ENCODE data around the gene ARHGEF38. TPM values are rescaled to one million over a fixed set of nuclear protein-coding genes. Genes with fewer than 3 reads are reported as not detected.
A peak's percentile ranks its signal among the peaks of the same experiment; 100 is the strongest.

Gene ARHGEF38, protein sequence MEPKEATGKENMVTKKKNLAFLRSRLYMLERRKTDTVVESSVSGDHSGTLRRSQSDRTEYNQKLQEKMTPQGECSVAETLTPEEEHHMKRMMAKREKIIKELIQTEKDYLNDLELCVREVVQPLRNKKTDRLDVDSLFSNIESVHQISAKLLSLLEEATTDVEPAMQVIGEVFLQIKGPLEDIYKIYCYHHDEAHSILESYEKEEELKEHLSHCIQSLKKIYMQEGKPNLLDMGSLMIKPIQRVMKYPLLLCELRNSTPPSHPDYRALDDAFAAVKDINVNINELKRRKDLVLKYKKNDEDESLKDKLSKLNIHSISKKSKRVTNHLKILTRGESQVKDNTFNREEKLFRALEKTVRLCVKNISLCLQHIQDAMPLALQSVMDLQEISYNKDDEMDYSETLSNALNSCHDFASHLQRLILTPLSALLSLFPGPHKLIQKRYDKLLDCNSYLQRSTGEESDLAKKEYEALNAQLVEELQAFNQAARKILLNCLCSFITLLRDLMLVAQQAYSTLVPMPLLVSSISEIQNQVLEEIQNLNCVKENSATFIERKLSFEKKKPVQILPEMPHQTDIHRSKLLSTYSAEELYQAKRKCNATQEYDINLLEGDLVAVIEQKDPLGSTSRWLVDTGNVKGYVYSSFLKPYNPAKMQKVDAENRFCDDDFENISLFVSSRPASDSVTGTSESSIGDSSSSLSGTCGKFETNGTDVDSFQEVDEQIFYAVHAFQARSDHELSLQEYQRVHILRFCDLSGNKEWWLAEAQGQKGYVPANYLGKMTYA
- total RNA-seq = 1 to 10 TPM in 1 of 2 donors, under 1 TPM in 1; 0.51 to 2.1 TPM
- not detected for polyA plus RNA-seq (2013, experiment 1 of 2)
- polyA plus RNA-seq (2013, experiment 2 of 2) = 0.04 TPM
- long read RNA-seq, experiment 1 = 0 reads
- long read RNA-seq, experiment 2, partial matches to known transcripts = 1 of 1 reads
- long read RNA-seq, experiment 2, other reads (novel, unspliced or antisense) = 0 of 1 reads
- long read RNA-seq, experiment 3, partial matches to known transcripts = 0 of 1 reads
- long read RNA-seq, experiment 3, other reads (novel, unspliced or antisense) = 0 of 1 reads
- long read RNA-seq, experiment 4, partial matches to known transcripts = 0 of 3 reads
- long read RNA-seq, experiment 4, other reads (novel, unspliced or antisense) = 3 of 3 reads

- Histone ChIP-seq H3K36me3 (ENCODE audit: control insufficient read depth, insufficient read depth, low read length) (no peaks in the 10 kb centered on the region), H3K9ac (ENCODE audit: extremely low read depth, low read length, poor library complexity, severe bottlenecking) (no peak within 1 kb of the TSS), H3K4me1 (ENCODE audit: control insufficient read depth, insufficient read depth, low read length) (peaks cover 13% of the 10 kb centered on the region), H3K4me3 (ENCODE audit: low read length) (no peak within 1 kb of the TSS), H3K27ac (ENCODE audit: low read depth, low read length) (no peak within 1 kb of the TSS), H3K27me3 (ENCODE audit: control insufficient read depth, insufficient read depth, low read length, poor library complexity, severe bottlenecking) (peaks cover 15% of the 10 kb centered on the region), H3K9me3 (ENCODE audit: control insufficient read depth, low read length) (no peaks in the 10 kb centered on the region)
- Mint-ChIP-seq H3K27me3 (ENCODE audit: insufficient read depth) (peaks cover 83% of the 10 kb centered on the region), H3K27ac (peak within 1 kb of the TSS; percentile 49), H3K9me3 (no peaks in the 10 kb centered on the region), H3K4me3 (peak within 1 kb of the TSS; percentile 22), H3K4me1 (peaks cover 40% of the 10 kb centered on the region), H3K36me3 (ENCODE audit: low read depth) (no peaks in the 10 kb centered on the region)
- WGBS, 2 experiments (ENCODE audit: insufficient coverage in 1 of 2, insufficient read length in 1 of 2) = 42% methylated on average over 8 to 11 of the region's 11 CpGs
- peak; percentile 66 for DNase-seq
- TF ChIP-seq, protein P1, sequence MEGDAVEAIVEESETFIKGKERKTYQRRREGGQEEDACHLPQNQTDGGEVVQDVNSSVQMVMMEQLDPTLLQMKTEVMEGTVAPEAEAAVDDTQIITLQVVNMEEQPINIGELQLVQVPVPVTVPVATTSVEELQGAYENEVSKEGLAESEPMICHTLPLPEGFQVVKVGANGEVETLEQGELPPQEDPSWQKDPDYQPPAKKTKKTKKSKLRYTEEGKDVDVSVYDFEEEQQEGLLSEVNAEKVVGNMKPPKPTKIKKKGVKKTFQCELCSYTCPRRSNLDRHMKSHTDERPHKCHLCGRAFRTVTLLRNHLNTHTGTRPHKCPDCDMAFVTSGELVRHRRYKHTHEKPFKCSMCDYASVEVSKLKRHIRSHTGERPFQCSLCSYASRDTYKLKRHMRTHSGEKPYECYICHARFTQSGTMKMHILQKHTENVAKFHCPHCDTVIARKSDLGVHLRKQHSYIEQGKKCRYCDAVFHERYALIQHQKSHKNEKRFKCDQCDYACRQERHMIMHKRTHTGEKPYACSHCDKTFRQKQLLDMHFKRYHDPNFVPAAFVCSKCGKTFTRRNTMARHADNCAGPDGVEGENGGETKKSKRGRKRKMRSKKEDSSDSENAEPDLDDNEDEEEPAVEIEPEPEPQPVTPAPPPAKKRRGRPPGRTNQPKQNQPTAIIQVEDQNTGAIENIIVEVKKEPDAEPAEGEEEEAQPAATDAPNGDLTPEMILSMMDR (conservative IDR thresholded peaks at IDR 0.05) = no peak
Measured at GRCh38 chr4:105551965-105552746, at the start of gene ARHGEF38. Gene ARHGEF38, plus strand, starts transcription at chr4:105552620. Its CDS starts 146 bp downstream, at chr4:105552766.

DNA sequence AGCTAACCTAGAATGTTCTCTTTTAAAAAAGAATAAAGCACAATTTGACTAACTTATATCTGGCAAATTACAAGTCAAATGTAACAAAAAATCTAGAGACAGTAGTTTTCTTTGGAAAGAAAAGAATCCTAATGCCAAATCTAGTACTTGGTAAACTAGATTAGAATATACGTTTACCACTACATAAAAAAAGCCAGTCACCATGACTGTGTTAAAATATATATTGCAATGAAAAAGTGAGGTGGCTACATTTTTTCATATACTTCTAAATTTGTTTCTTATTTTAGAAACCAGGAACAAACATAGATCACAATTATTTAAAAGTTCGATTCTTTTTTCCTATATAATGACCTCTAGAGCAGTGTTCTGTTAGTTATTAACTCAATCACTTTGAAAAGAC lies 48.9 kb upstream of the ARHGEF38 start:
- no peaks in the 10 kb centered on the region for H3K27me3 Mint-ChIP-seq (ENCODE audit: insufficient read depth)
- no peaks in the 10 kb centered on the region for H3K4me1 Mint-ChIP-seq
- no peak overlapping the region for H3K4me3 Mint-ChIP-seq
- Histone ChIP-seq H3K9me3 (ENCODE audit: control insufficient read depth, low read length) (no peaks in the 10 kb centered on the region), H3K4me3 (ENCODE audit: low read length) (no peak overlapping the region), H3K36me3 (ENCODE audit: control insufficient read depth, insufficient read depth, low read length) (no peaks in the 10 kb centered on the region), H3K27ac (ENCODE audit: low read depth, low read length) (no peak overlapping the region), H3K27me3 (ENCODE audit: control insufficient read depth, insufficient read depth, low read length, poor library complexity, severe bottlenecking) (peaks cover 9% of the 10 kb centered on the region), H3K9ac (ENCODE audit: extremely low read depth, low read length, poor library complexity, severe bottlenecking) (no peak overlapping the region), H3K4me1 (ENCODE audit: control insufficient read depth, insufficient read depth, low read length) (no peaks in the 10 kb centered on the region)
- no peaks in the 10 kb centered on the region for H3K36me3 Mint-ChIP-seq (ENCODE audit: low read depth)
- peaks cover 10% of the 10 kb centered on the region for H3K9me3 Mint-ChIP-seq
- TF ChIP-seq, protein P1 (conservative IDR thresholded peaks at IDR 0.05) = no peak
- DNase-seq = no peak
- whole genome bisulfite sequencing, 2 experiments (ENCODE audit: insufficient coverage in 1 of 2, insufficient read length in 1 of 2) = 100% methylated on average over 1 of the region's 2 CpGs; no CpG with 5 or more reads in 1 of the 2 experiments
- H3K27ac Mint-ChIP-seq = no peak overlapping the region

All from endodermal cell (in vitro differentiated cells).